HG03342 (cell line): ENCODE results near the gene HYAL3.
"Not testable (repeated sequence)": the region's sequence is repeated elsewhere in the genome, so short reads cannot be mapped to it uniquely, and the experiment has no call there.

Source experiments
- ATAC-seq: cut with Tn5 transposase; IDR thresholded peaks from one replicate; pipeline ENCODE4 v1.9.1; 2021; ENCODE audit warnings: mild to moderate bottlenecking, moderate library complexity; ENCODE audit not compliant: unreplicated experiment

The HYAL3 gene

GRCh38 chr3:50272911-50273688 lies 26.1 kb downstream of the HYAL3 start:
- ATAC-seq: peak; percentile 81

- ATAC-seq: not testable (repeated sequence)
Measured at GRCh38 chr3:50272538-50272910, 26.7 kb downstream of the HYAL3 start.

DNA sequence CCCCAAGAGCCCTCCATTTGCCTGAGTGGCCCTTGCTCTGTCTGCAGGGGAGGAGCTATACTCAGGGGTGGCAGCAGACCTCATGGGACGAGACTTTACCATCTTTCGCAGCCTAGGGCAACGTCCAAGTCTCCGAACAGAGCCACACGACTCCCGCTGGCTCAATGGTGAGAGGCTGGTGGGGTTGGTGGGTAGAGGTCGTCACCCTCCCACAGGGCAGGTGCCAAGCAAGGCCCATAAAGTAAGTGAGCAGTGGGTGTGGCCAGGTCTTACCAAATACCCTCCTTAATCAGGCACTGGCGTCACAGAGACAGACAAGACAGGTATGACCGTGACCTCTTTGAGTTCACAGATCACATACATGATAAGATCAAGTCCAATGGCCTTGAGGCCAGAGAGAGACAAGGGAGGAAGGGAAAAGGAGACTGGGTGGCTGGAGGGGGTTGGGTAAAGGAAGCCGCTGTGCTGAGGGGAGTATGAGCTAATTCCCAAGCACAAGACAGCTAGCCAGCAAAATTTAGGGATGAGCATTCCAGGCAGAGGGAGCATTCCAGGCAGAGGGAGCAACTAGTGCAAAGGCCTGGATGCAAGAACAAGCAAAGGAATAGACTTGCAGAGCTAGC lies 27.8 kb downstream of the HYAL3 start:
- no peak for ATAC-seq

GRCh38 chr3:50270422-50271224 lies 28.6 kb downstream of the HYAL3 start:
- no peak for ATAC-seq

DNA sequence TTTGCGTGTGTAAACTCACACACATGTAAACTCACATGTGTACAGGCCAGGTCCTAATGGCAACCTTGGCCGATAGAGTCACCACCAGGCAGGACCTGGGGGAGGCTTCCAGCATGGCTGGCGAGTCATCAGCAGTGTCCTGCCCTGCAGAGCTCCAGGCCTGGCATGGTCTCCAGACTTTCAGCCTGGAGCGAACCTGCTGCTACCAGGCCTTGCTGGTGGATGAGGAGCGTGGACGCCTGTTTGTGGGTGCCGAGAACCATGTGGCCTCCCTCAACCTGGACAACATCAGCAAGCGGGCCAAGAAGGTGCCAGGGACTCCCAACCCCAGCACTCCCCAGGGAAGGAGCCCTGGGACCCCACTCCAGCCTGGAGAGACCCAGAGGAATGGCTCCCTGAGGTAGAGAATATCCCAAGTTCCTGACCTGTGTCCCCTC lies 29.2 kb downstream of the HYAL3 start:
- no peak for ATAC-seq

- no peak for ATAC-seq
Measured at GRCh38 chr3:50269460-50269859, 29.7 kb downstream of the HYAL3 start.

DNA sequence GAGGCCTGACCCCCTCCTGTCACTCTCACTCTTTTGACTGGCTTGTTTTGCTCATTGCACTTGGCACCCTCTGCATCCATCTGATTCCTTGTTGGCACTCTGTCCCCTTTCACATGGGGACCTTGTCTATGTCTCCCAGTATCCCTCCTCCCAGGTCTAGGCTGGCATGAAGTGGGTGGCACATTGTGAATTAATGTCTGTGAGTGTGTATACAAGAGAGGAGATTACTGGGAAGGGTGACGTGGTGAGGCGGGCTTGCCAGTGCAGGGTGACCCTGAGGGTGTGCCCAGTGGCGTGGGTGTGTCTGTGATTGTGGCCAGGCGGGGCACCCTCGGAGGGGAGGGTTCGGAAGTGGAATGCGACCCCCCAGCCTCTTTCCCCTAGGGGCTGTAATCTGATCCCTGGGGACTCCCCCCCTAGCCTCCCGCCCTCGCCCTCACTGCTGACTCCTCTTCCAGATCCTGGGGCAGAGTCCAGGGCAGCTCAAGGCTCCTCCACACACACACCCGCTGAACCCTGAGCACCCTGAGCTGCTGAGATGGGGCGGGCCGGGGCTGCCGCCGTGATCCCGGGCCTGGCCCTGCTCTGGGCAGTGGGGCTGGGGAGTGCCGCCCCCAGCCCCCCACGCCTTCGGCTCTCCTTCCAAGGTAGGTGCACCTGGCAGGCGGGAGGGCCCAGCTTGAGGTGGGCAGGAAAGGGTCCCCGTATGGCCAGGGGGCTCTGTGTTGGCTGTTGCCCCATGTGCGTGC lies 30.3 kb downstream of the HYAL3 start, which contains the start of gene SEMA3B:
SEMA3B (plus strand) TSS at position 445 of the 749 bp plus-strand sequence; CDS start at position 539, 94 bp downstream.
- no peak for ATAC-seq

GRCh38 chr3:50268276-50268675 lies 30.9 kb downstream of the HYAL3 start:
- ATAC-seq: no peak

DNA sequence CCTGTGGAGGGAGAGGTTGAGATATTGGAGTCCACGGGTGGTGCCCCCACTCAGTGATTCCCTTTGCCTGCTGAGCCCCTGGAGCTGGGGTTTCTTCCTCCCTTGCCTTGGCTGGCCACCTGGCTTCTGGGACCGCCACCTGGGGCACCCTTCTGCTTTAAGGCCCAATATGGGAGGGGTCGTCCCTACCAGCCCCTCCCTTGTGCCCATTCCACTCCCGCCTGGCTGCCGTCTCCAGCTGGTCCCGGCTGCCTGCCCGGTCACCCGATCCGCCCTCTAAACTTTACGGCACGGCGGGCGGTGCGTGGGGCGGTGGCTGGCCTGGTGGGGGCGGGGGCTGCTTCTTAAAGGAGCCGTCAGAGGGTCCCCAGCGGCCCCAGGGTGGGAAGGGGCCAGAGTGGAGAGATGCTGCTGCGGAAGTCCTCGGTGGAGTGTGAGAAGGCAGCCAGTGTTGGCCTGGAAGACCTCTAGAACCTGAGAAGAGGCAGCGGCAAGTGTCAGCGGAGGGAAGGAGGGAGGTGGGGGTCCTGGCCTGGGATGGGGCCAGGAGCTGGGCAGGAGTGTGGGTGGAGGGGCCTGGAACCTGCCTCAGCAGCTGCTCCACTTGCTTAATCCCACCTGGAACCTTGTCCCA lies 31.8 kb downstream of the HYAL3 start:
- no peak for ATAC-seq

GRCh38 chr3:50266836-50267235 lies 32.4 kb downstream of the HYAL3 start:
- ATAC-seq: no peak

DNA sequence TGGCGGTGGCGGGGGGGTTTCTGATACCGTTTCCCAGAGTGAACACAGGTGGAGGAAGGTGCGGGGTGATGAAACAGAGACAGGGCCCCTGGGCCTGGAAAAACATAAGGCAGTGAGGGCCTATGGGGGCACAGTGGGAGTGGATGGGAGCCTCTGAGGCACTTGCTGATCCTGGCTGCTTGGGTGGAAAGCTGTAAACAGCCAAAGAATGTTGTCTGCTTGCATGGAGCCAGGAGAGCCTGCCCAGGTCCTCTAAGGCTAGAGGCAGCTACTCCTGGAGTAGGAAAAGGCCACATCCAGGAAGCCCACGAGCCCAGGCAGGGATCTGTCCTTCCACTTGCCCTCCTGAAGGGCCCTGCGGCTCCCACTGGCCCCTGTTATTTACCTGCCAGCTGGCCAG lies 33.2 kb downstream of the HYAL3 start:
- no peak for ATAC-seq

GRCh38 chr3:50265571-50265970 lies 33.6 kb downstream of the HYAL3 start:
- ATAC-seq: no peak

DNA sequence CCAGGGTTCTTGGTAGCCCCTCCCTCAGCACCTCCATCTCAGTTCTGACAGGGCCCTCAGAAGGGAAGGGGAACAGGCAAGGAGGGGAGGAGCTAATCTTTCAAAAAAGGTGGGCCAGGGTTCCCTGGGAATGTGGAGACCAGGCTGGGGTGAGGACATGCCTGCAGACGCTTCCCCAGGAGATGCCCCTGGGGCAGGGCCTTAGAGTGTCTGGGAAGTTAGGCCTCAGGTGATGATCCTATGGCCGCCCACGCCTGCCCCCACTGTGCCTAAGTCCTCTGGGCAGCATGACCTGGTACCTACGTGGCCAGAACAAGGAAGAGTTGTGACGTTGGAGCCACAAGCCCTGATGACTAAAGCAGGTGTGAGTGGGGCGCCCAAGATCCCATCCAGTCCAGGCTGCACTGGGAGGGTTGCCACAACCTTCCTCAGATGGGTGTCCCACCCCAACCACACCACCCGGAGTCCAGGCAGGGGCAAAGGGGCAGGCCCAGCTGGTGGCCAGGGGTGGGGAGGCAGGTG lies 34.2 kb downstream of the HYAL3 start:
- no peak for ATAC-seq

DNA sequence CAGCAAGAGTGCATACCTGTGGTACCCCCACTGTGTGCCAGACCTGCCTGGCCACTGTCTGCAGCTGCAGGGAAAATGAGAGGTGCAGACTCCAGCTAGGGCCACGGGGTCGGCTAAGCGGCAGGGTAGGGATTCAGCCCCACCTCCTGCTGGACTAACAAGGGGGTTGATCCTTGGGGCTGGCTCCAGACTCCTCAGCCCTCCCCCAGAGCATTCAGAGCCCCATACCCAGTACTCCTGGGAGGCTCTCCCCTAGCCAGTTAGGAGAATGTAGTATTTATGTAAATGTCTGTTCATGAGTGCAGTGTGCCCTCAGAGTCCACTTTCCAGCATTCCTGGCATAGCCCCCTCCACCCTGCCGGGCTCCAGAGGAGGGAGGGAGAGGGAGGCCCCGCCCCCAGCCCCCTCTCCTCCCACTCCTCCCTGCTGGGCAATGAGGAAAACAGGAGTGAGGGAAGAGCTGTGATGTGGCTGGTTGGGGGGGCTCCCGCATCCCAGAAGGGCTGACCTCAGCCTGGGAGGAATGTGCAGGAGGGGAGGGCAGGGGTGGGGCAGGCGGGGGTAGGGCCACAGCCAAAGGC lies 34.7 kb downstream of the HYAL3 start:
- no peak for ATAC-seq

DNA sequence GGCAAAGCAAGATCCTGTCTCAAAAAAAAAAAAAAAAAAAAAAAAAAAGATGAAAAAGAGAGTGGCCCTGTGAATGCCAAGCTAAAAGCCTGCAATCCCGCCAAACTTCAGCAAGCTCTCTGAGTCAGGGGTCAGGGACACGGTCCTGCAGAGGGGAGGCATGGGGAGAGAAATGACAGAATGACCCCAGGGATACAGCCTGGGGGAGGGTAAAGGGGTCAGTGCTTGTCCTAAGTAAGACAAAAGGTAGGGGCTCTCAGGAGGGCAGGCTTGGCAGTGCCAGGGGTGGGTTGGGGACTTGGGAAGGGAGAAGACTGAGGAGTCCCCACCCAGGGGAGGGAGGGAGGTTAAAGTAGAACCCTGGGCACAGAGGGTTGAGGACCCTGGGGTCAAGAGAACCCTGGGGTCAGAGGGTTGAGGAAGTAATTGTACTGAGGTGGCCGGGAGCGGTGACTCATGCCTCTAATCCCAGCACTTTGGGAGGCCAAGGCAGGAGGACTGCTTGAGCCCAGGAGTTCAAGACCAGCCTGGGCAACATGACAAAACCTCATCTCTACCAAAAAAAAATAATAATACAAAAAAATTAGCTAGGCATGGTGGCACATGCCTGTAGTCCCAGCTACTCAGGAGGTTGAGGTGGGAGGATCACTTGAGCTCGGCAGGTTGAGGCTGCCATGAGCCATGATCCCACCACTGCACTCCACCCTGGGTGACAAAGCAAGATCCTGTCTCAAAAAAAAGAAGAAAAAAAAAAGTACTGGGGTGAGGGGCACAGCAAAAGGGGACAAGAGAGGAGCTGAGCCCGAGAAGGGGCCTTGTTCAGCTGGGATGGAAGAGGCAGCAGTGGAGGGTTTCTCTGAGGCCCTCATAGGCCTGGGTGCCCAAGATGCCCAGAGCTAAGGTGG lies 35.5 kb downstream of the HYAL3 start:
- ATAC-seq: no peak

DNA sequence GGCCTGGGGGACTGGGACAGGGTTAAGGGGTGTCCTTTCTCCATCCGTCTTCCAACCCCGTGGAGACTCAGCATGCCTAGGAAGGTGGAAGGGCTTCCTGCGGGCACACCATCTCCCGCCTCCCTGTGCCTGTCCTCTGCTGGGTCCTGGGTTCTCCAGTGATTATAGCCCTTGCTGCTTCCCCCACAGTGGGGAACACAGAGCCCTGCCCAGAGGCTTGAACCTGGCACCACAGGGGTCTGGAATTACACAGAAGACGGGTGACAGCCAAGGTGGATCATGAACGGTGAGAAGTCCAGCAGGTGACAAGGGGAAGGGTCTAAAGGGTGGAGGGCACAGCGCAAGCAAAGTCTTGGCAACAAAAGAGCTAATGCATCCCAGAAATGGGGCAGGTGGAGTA lies 36.4 kb downstream of the HYAL3 start:
- no peak for ATAC-seq

GRCh38 chr3:50262200-50262599 lies 37.0 kb downstream of the HYAL3 start:
- ATAC-seq: not testable (repeated sequence)

DNA sequence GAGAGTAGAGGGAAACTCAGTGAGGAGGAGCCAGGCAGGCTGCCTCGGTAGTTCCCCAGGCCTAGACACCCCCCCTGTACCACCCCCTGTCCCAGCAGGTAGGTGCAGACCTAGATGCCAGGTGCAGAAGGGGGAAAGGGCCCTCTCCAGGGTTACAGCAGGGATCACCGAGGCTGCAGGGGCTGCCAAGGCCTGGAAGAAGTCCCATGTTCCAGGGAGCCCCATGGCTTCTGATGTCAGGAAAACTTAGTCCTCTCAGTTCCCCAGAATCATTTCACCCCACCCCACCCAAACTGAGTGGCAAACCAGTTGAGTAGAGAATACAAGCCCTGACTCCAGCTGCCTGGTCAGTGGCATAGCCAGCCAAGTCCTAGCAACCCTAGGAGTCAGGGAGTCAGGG lies 37.7 kb downstream of the HYAL3 start:
- no peak for ATAC-seq

DNA sequence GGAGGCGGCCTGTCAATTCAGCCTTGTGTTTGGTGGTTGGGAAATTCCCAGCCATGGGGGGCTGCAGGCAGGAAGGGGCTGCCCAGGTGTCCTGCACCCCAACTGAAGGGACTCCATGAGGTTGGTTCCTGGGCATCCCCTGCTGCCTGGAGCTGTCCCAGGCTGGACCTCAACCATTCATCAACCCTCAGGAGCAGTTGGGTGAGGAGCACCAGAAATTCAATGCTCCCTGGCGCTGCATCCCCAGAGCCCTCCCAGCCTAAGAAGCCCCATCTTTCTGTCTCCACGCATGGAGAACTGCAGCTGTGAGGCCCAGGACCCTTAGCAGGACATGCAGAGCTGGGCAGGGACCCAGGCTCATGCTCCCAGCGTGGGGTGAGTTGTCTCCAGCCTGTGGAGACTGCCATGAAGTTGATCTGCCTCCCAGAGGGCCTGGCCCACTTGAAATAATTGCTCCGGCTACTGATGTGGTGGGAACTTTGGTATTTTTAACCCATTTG lies 38.2 kb downstream of the HYAL3 start:
- ATAC-seq: no peak
